T-helper 1 cell treated with Interleukin-12 subunit alpha and Interleukin-12 subunit beta and Interleukin-4 antibody, amounts not matched to agents 30 μg/mL and 1 μg/mL, for 36 hours (primary cell): Measurements from ENCODE around the gene TRPM4.

Experiments used
- H3K27ac Mint-ChIP-seq: one replicate; pipeline ENCODE4 v1.8.0; 2021; ENCODE audit warnings: mild to moderate bottlenecking, mixed read lengths
- H3K27me3 Mint-ChIP-seq: one replicate; pipeline ENCODE4 v1.8.0; 2021; ENCODE audit warnings: low read depth, mixed read lengths
- H3K36me3 Mint-ChIP-seq: one replicate; pipeline ENCODE4 v1.8.0; 2021; ENCODE audit warnings: low read depth, mixed read lengths
- H3K4me1 Mint-ChIP-seq: one replicate; pipeline ENCODE4 v1.8.0; 2021; ENCODE audit warnings: low read depth, mixed read lengths
- H3K4me3 Mint-ChIP-seq: one replicate; pipeline ENCODE4 v1.8.0; 2021; ENCODE audit warnings: mild to moderate bottlenecking, moderate library complexity, mixed read lengths
- H3K9me3 Mint-ChIP-seq: one replicate; pipeline ENCODE4 v1.8.0; 2021; ENCODE audit warnings: mixed read lengths

TRPM4 gene

GRCh38 chr19:49157445-49158224, at the start of gene TRPM4:
TRPM4 (plus strand) TSS chr19:49157792; CDS start chr19:49157867, 75 bp downstream.
- no peaks in the 10 kb centered on the region for H3K9me3 Mint-ChIP-seq
- peaks cover 13% of the 10 kb centered on the region for H3K4me1 Mint-ChIP-seq
- no peaks in the 10 kb centered on the region for H3K36me3 Mint-ChIP-seq
- no peak within 1 kb of the TSS for H3K27ac Mint-ChIP-seq
- H3K4me3 Mint-ChIP-seq = peak within 1 kb of the TSS; percentile 76
- H3K27me3 Mint-ChIP-seq = peaks cover 59% of the 10 kb centered on the region

DNA sequence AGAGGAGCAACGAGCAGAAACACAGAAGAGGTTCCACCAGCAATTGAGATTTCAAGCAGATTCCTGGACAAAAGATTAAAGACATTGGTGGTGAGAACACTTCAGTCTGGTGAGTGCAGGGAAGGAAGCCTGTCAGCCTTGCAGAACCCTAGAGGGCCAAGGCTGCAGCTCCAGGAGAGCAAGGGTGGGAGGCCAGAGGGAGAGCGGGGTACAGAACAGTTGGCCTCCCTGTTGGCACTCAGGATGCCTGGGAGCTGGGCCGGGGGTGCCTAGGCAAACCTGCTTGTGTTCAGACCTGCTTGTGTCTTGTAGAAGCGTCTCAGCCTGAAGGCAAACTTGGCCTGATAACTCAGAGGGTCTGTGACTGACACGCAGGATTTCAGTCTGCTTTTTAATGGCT, 48.5 kb upstream of the TRPM4 start:
- Mint-ChIP-seq H3K4me3 (no peak overlapping the region), H3K36me3 (peaks cover 28% of the 10 kb centered on the region), H3K9me3 (no peaks in the 10 kb centered on the region), H3K4me1 (peaks cover 19% of the 10 kb centered on the region), H3K27ac (no peak overlapping the region), H3K27me3 (no peaks in the 10 kb centered on the region)

- Mint-ChIP-seq H3K4me3 (no peak overlapping the region), H3K27ac (no peak overlapping the region)
Measured at GRCh38 chr19:49109569-49110233, 47.9 kb upstream of the TRPM4 start.

DNA sequence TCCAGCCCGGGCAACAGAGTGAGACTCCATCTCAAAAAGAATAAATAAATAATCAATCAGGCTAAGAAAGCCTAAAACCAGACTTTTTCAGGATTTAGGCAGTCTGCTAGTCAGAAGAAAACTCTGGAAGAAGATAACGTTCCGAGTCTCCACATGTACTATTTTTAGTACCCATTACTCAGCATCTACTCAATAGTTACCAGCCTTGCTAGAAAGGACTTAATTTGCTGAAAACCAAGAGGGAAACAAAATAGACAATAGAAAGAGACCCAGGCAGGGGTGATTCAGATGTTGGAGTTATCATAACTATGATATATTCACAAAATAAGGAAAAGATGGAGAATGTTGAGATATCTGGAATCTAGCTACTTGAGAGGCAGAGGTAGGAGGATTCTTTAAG, 47.0 kb upstream of the TRPM4 start:
- Mint-ChIP-seq H3K36me3 (peaks cover 20% of the 10 kb centered on the region), H3K27ac (no peak overlapping the region), H3K4me1 (peaks cover 19% of the 10 kb centered on the region), H3K9me3 (no peaks in the 10 kb centered on the region), H3K27me3 (no peaks in the 10 kb centered on the region), H3K4me3 (no peak overlapping the region)

More at GRCh38 chr19:49109569-49110233, 47.9 kb upstream of the TRPM4 start:
- peaks cover 19% of the 10 kb centered on the region for H3K4me1 Mint-ChIP-seq
- no peaks in the 10 kb centered on the region for H3K27me3 Mint-ChIP-seq
- H3K36me3 Mint-ChIP-seq = peaks cover 27% of the 10 kb centered on the region
- no peaks in the 10 kb centered on the region for H3K9me3 Mint-ChIP-seq

GRCh38 chr19:49111218-49111998, 46.2 kb upstream of the TRPM4 start:
- no peak overlapping the region for H3K27ac Mint-ChIP-seq
- peaks cover 18% of the 10 kb centered on the region for H3K4me1 Mint-ChIP-seq
- H3K36me3 Mint-ChIP-seq = peaks cover 20% of the 10 kb centered on the region
- no peak overlapping the region for H3K4me3 Mint-ChIP-seq
- H3K27me3 Mint-ChIP-seq = no peaks in the 10 kb centered on the region
- H3K9me3 Mint-ChIP-seq = no peaks in the 10 kb centered on the region

DNA sequence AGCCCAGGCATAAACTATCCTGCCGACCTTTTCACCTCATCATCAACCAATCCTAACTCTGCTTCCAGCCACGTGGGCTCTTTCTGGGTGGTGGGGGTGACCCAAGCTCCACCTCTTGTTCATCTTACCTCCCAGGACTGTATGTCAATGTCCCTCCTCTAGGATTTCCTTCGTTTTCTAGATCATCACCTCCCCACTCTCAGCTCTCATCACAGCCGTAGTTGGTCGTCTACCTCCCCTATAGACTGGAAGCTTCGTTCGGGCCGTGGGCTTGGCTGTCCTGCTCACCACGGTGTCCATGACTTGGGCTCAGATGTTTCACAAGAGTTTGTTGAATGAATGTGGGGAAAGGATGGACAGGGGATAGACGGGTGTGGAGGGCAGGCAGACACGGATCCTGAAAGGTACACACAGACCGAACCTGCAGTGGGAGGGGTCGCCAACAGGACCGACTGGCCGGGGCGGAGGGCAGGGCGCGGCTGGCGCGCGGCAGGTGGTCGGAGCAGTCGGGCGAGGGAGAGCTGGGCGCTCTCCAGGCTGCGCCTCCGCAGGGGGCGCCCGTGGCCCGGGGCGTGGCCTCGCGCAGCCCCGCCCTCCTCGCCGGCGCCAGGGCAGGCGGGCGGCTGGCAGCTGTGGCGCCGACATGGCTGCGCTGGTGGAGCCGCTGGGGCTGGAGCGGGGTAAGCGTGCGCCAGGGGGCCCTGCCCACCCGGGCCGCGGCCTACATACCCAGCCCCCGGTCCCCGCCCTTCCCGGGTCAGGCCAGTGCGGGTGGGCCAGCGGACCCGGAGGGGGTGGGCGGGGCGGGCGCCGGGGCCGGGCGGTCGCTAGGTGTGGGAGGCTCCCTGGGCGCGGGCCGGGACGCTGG, 43.6 kb upstream of the TRPM4 start, which contains the start of gene LIN7B:
LIN7B (plus strand) TSS at position 609 of the 868 bp plus-strand sequence; CDS start at position 644, 35 bp downstream.
- peaks cover 4% of the 10 kb centered on the region for H3K36me3 Mint-ChIP-seq
- H3K27ac Mint-ChIP-seq = peak within 1 kb of the TSS; percentile 36
- H3K9me3 Mint-ChIP-seq = no peaks in the 10 kb centered on the region

GRCh38 chr19:49114630-49115363, 42.8 kb upstream of the TRPM4 start:
- no peaks in the 10 kb centered on the region for H3K27me3 Mint-ChIP-seq
- peaks cover 20% of the 10 kb centered on the region for H3K4me1 Mint-ChIP-seq
- no peak overlapping the region for H3K27ac Mint-ChIP-seq
- no peaks in the 10 kb centered on the region for H3K36me3 Mint-ChIP-seq
- H3K9me3 Mint-ChIP-seq = no peaks in the 10 kb centered on the region
- H3K4me3 Mint-ChIP-seq = peak overlapping the region; percentile 81

More for the DNA sequence above, 43.6 kb upstream of the TRPM4 start, which contains the start of gene LIN7B:
- Mint-ChIP-seq H3K27me3 (no peaks in the 10 kb centered on the region), H3K4me1 (peaks cover 20% of the 10 kb centered on the region), H3K4me3 (peak within 1 kb of the TSS; percentile 83)

DNA sequence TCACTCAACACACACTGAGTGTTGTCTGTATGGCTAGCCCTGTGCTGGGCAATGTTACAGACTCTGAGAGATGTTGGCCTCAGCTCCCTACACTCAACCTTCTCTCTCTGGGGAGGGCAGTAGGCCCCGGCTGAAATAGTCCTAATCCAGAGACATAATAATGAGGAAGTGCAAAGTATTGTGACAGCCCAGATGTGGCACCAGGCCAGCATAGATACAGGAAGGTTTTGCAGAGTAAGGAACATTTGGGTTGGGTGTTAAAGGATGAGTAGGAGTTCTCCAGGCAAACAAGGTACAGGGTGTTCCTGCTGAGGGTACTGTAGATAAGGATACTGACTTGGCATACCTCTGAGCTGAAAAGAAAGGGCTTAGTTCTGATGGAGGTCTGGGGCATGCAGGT, 41.0 kb upstream of the TRPM4 start:
- Mint-ChIP-seq H3K27me3 (peaks cover 10% of the 10 kb centered on the region), H3K4me3 (peak overlapping the region; percentile 51), H3K4me1 (peaks cover 28% of the 10 kb centered on the region), H3K36me3 (no peaks in the 10 kb centered on the region), H3K27ac (no peak overlapping the region), H3K9me3 (no peaks in the 10 kb centered on the region)

DNA sequence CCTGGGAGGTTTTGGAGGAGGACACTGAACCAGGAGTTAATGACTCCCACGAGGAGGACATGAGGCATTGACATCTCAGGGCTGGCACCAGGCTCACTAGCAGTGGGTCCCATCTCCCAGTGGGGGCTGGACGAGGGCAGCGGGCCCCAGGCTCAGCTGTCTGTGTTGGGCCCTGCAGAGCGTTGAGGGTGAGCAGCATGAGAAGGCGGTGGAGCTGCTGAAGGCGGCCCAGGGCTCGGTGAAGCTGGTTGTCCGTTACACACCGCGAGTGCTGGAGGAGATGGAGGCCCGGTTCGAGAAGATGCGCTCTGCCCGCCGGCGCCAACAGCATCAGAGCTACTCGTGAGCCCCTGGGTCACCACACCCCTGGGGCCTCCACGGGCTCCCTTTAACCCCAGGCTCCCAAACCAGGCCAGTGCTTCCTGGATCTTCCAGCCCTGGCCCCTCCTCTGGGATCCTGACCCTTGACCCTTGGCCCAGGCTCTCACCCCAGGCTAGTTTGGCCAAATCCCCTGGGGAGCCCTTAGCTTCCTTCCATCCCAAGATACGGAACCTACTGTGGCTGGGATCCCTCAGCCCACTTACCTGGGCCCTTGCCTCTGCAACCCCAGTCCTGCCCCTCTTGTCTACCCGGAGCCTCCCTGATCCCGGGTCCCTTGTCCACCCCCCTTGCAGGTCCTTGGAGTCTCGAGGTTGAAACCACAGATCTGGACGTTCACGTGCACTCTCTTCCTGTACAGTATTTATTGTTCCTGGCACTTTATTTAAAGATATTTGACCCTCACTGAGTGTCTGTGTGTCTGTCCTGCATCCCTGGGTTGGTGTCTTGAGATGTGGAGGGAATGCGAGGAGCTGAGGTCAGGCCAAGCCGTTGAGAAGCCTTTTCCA, 39.7 kb upstream of the TRPM4 start:
- Mint-ChIP-seq H3K36me3 (no peaks in the 10 kb centered on the region), H3K4me3 (peak overlapping the region; percentile 84), H3K27me3 (peaks cover 15% of the 10 kb centered on the region), H3K27ac (peak overlapping the region; percentile 87), H3K9me3 (no peaks in the 10 kb centered on the region), H3K4me1 (peaks cover 28% of the 10 kb centered on the region)

DNA sequence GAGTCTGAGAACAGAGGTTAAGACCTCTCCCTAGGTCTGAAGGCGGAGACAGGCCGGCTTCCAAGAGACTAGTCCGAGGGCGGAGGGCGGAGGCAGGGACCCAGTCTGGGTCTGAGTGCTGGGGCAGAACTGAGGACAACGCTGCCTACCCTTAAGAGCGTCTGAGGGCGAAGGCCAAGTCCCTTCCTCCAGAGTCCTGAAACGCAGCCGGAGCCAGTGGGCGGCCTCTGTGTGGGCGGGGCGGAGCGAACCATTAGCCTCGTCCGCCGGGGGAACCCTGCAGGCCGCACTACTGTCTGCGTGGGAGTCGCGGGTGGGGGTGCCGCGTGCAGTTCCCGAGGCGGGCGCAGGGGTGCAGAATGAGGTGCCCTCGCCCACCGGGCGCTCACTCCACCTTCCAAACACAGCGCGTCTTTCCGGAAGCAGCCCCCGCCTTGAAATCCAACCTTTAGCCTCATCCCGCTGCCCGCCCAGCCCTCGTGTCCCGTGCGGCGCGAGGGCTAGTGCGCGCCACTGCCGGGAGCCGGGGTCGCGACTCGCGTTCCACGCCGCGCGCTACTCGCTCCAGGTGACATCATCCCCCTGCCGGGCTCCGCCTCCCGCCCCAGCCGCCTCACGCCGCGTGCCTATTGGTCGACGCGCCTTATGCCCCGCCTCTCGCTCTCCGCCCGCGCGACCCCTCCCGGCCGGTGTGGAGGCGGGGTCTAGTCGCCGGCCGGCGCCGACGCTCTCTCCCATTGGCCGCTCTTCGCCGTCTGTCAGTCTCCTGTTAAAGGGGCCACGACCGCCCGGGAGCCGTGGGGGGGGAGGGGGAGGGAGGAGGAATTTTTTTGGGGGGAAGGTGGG, 38.8 kb upstream of the TRPM4 start, which contains the start of gene C19orf73:
C19orf73 (minus strand) TSS at position 579 of the 846 bp plus-strand sequence; CDS start at position 458, 121 bp downstream.
- Mint-ChIP-seq H3K4me3 (peak within 1 kb of the TSS; percentile 84), H3K27ac (peak within 1 kb of the TSS; percentile 87), H3K9me3 (no peaks in the 10 kb centered on the region), H3K36me3 (no peaks in the 10 kb centered on the region), H3K27me3 (peaks cover 19% of the 10 kb centered on the region), H3K4me1 (peaks cover 23% of the 10 kb centered on the region)

GRCh38 chr19:49119411-49120324, 37.9 kb upstream of the TRPM4 start, which contains the start of gene PPFIA3:
PPFIA3 (plus strand) TSS chr19:49119544; CDS start chr19:49127874, 8,330 bp downstream.
- Mint-ChIP-seq H3K4me3 (peak within 1 kb of the TSS; percentile 84), H3K36me3 (no peaks in the 10 kb centered on the region), H3K27ac (peak within 1 kb of the TSS; percentile 87), H3K9me3 (no peaks in the 10 kb centered on the region), H3K27me3 (peaks cover 20% of the 10 kb centered on the region), H3K4me1 (peaks cover 20% of the 10 kb centered on the region)
